Measurements from ENCODE around the gene ANO6.

GRCh38 chr12:45310627-45310968, 94.7 kb downstream of the ANO6 start:
- TF ChIP-seq CTCF (IDR thresholded peaks at IDR 0.05) = no peak
- no peak for TF ChIP-seq EP300 (IDR thresholded peaks at IDR 0.05)
